ENCODE results near the gene NOL9. TPM values are rescaled to one million over a fixed set of nuclear protein-coding genes. Genes with fewer than 3 reads are reported as not detected.
A peak's percentile ranks its signal among the peaks of the same experiment; 100 is the strongest.

The NOL9 gene
- total and polyA plus RNA-seq, 2 of the 13 experiments (the other 11 are each of a cell fraction or from before 2014, with no cell fraction given), result 18.0 to 24.7 TPM

DNA sequence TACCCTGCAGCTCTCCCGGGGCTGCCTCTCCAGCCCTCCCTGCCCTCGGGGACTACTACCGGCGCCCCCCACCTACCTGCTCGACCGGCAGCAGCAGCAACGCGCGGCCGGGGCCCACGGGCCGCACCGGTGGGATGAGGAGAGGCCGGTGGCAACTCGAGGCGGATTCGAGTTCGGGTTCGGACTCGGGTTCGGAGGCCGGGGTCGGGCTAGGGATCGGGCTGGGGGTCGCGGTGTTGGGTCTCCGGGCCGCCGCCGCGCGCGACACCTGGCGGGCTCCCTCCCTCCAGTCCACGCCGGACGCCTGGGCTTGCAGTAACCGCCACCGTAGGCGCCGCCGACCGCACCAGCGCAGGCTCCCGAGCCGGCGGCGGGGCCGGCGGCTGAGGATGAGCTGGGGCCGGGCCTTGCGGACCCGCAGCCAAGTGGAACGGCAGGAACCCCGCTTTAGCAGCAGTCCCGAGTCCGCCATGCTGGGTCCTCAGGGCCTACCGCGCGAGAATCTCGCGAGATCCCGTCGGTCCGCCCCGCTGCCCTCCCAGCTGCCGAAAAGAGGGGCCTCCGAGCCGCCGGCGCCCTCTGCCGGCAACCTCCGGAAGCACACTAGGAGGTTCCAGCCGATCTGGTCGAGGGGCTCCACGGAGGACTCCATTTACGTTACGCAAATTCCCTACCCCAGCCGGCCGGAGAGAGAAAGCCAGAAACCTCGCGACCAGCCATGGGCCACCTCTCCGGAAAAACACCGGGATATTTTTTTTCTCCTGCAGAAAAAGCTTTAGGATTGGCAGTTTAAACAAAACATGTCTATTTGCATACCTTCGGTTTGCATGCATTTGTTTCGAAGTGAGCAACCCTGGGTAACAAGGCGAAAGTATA is at the start of gene NOL9 (continued):
- TF ChIP-seq PHF8 (CRISPR knock-in tag; IDR thresholded peaks at IDR 0.05), result peak; percentile 80
- 0 out of 2 replicates have a peak, but pooled peaks have one; percentile 34 for TF ChIP-seq ZNF234 (CRISPR knock-in tag; conservative IDR thresholded peaks at IDR 0.05)
- TF ChIP-seq ZSCAN21 (CRISPR knock-in tag; IDR thresholded peaks at IDR 0.05; ENCODE audit: borderline replicate concordance), result no peak
- TF ChIP-seq RERE (CRISPR knock-in tag; IDR thresholded peaks at IDR 0.05; ENCODE audit: low read depth), result 0 out of 2 replicates have a peak, but pooled peaks have one; percentile 13
- peak; percentile 95 for TF ChIP-seq IRF2 (CRISPR knock-in tag; IDR thresholded peaks at IDR 0.05)
- peak; percentile 84 for TF ChIP-seq POLR2G (IDR thresholded peaks at IDR 0.05; ENCODE audit: low read depth, low read length)
- no peak for TF ChIP-seq HOXA7 (CRISPR knock-in tag; IDR thresholded peaks at IDR 0.05)
- TF ChIP-seq, protein P1, sequence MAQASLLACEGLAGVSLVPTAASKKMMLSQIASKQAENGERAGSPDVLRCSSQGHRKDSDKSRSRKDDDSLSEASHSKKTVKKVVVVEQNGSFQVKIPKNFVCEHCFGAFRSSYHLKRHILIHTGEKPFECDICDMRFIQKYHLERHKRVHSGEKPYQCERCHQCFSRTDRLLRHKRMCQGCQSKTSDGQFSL (CRISPR knock-in tag; IDR thresholded peaks at IDR 0.05), result peak; percentile 29; the same call in 1 of the 2 replicates
- peak; percentile 69; the same call in 1 of the 2 replicates for TF ChIP-seq ZNF639 (CRISPR knock-in tag; conservative IDR thresholded peaks at IDR 0.05)
- TF ChIP-seq, protein P2, sequence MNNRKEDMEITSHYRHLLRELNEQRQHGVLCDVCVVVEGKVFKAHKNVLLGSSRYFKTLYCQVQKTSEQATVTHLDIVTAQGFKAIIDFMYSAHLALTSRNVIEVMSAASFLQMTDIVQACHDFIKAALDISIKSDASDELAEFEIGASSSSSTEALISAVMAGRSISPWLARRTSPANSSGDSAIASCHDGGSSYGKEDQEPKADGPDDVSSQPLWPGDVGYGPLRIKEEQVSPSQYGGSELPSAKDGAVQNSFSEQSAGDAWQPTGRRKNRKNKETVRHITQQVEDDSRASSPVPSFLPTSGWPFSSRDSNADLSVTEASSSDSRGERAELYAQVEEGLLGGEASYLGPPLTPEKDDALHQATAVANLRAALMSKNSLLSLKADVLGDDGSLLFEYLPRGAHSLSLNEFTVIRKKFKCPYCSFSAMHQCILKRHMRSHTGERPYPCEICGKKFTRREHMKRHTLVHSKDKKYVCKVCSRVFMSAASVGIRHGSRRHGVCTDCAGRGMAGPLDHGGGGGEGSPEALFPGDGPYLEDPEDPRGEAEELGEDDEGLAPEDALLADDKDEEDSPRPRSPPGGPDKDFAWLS (CRISPR knock-in tag; IDR thresholded peaks at IDR 0.05; ENCODE audit: borderline replicate concordance), result 0 out of 2 replicates have a peak, but pooled peaks have one; percentile 40
- no peak for TF ChIP-seq FOXK2 (IDR thresholded peaks at IDR 0.05)
- no peak for TF ChIP-seq TERF1 (CRISPR knock-in tag; IDR thresholded peaks at IDR 0.05)
- peak; percentile 57; the same call in 1 of the 2 replicates for TF ChIP-seq CEBPB (IDR thresholded peaks at IDR 0.05; ENCODE audit: borderline replicate concordance, low read depth, low read length)
- peak; percentile 50; the same call in 1 of the 2 replicates for TF ChIP-seq KAT7 (CRISPR knock-in tag; IDR thresholded peaks at IDR 0.05; ENCODE audit: borderline replicate concordance)
- TF ChIP-seq ZNF460 (CRISPR knock-in tag; IDR thresholded peaks at IDR 0.05; ENCODE audit: borderline replicate concordance), result no peak
- no peak for TF ChIP-seq ZNF296 (CRISPR knock-in tag; conservative IDR thresholded peaks at IDR 0.05)
